ENCODE measurements around the gene FOCAD.

DNA sequence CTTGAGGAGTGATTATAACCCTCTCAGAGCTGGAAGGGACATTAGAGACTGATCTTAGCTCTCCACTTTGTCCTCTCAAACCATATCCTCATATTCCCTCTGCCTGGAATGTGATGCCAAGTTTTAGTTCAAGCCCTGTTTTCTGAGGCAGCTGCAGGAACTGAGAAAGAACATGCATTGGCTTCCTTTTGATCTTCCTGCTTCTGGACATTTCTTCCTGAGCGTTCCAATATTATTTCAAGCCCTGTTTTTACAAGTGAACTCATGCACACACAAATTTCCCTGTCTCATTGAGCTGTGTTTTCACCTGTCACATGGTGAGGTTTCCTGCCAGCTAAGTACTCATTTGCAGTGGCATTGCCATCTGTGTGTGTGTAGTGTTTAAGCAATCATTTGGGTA, 17.0 kb downstream of the FOCAD start:
- TF ChIP-seq POLR2A (IDR thresholded peaks at IDR 0.05; ENCODE audit: low read depth, low read length) (no peak), POLR2AphosphoS5 (IDR thresholded peaks at IDR 0.05; ENCODE audit: low read depth, low read length) (no peak), SPI1 (IDR thresholded peaks at IDR 0.05; ENCODE audit: low read depth, low read length) (no peak), TAF1 (IDR thresholded peaks at IDR 0.05; ENCODE audit: low read depth, low read length) (no peak), PAX5 (IDR thresholded peaks at IDR 0.05; ENCODE audit: insufficient read depth, low read length, severe bottlenecking) (no peak), POU2F2 (IDR thresholded peaks at IDR 0.05; ENCODE audit: low read depth, low read length) (no peak)

All from GM12891 (cell line).